HCT116 (cell line): ENCODE data around the gene SIL1. TPM values are rescaled to one million over a fixed set of nuclear protein-coding genes. Genes with fewer than 3 reads are reported as not detected.

Source experiments
- ATAC-seq: fragments of 200-7000 bp; cut with Tn5 transposase; 2 replicates; pipeline ENCODE4 v1.9.1; 2020; ENCODE audit warnings: mild to moderate bottlenecking, moderate library complexity
- BruUV-seq: library from RNA; stranded (reverse); fragments of 400-500 nt; replicated peaks from 2 replicates; lab custom pipeline; 2021; lab: Mats Ljungman, UMichigan
- CTCF ChIA-PET: fragments of 300-600 bp; sonication (Branson Sonifier 250); formaldehyde crosslinking; loops from one replicate; lab custom pipeline; 2021; ENCODE audit warnings: antibody characterized with exemption; lab: Charles Lee
- POLR2A ChIA-PET: fragments of 300-600, 350-600 bp; sonication (Branson Sonifier 250); formaldehyde crosslinking; loops from one replicate; lab custom pipeline; 2021; ENCODE audit warnings: antibody characterized with exemption; lab: Charles Lee
- RAD21 ChIA-PET, 2 experiments: fragments of 300-600 bp; sonication (Branson Sonifier 250); formaldehyde crosslinking; loops; one replicate each; lab custom pipeline; 2023; ENCODE audit warnings: low total read pairs in 2 of 2; ENCODE audit not compliant: uncharacterized antibody in 2 of 2, unreplicated experiment in 2 of 2, low non-redundant PET in 1 of 2; lab: Charles Lee
- DNase-seq: peaks from one replicate; pipeline ENCODE4 v3.0.0-alpha.2; 2010; ENCODE audit warnings: low read depth, low spot score
- H2AFZ ChIP-seq: fragments of 200-600 bp; shearing (Covaris generic), sonication (generic); 2 replicates; pipeline ENCODE4 v1.6.1; 2017; ENCODE audit warnings: low read depth, mixed run types, mixed read lengths, antibody characterized with exemption, low read length; ENCODE audit not compliant: poor library complexity, severe bottlenecking
- H3K27ac ChIP-seq: 2 replicates; pipeline ENCODE4 v1.5.1; 2012; ENCODE audit warnings: low read depth, low read length
- H3K27me3 ChIP-seq: fragments of 200-600 bp; sonication (generic); 2 replicates; pipeline ENCODE4 v1.6.1; 2016; ENCODE audit warnings: mixed run types, low read length, mixed read lengths; ENCODE audit not compliant: insufficient read depth
- H3K36me3 ChIP-seq, 2 experiments: fragments of 200-500 bp in 1 of 2; fragments of 200-600 bp in 1 of 2; sonication (Bioruptor generic) in 1 of 2; sonication (generic) in 1 of 2; 2 replicates each; pipeline versions ENCODE4 v1.5.1 to v1.6.1; 2014 to 2016; ENCODE audit warnings: low read length in 2 of 2, inconsistent platforms in 1 of 2, mixed read lengths in 1 of 2, mixed run types in 1 of 2; ENCODE audit not compliant: insufficient read depth in 2 of 2, control insufficient read depth in 1 of 2
- H3K4me1 ChIP-seq, 2 experiments: fragments of 200-600 bp in 1 of 2; sonication (generic) in 1 of 2; 2 replicates each; pipeline versions ENCODE4 v1.5.1 to v1.6.1; 2012 to 2017; ENCODE audit warnings: low read length in 2 of 2, inconsistent platforms in 1 of 2, mild to moderate bottlenecking in 1 of 2, mixed read lengths in 1 of 2, mixed run types in 1 of 2, moderate library complexity in 1 of 2; ENCODE audit not compliant: insufficient read depth in 2 of 2, control insufficient read depth in 1 of 2
- H3K4me2 ChIP-seq: fragments of 200-600 bp; sonication (generic); 2 replicates; pipeline ENCODE4 v1.6.1; 2017; ENCODE audit warnings: mixed run types, low read length, mixed read lengths
- H3K4me3 ChIP-seq, 2 experiments: fragments of 200-600 bp in 1 of 2; sonication (generic) in 1 of 2; replicated peaks in 1 of 2; 2 replicates each; pipeline ENCODE4 v1.5.1; 2011 to 2016; ENCODE audit warnings: low read length in 2 of 2, control low read depth in 1 of 2, low read depth in 1 of 2, mild to moderate bottlenecking in 1 of 2, mixed read lengths in 1 of 2, mixed run types in 1 of 2
- H3K79me2 ChIP-seq: fragments of 200-600 bp; sonication (generic); 2 replicates; pipeline ENCODE4 v1.6.1; 2017; ENCODE audit warnings: mild to moderate bottlenecking, mixed run types, low read length, moderate library complexity, mixed read lengths; ENCODE audit not compliant: insufficient read depth
- H3K9ac ChIP-seq: fragments of 200-600 bp; sonication (generic); 2 replicates; pipeline ENCODE4 v1.6.1; 2016; ENCODE audit warnings: low read length, mixed read lengths
- H3K9me2 ChIP-seq: fragments of 200-600 bp; sonication (generic), shearing (Covaris generic); 2 replicates; pipeline ENCODE4 v1.6.1; 2017; ENCODE audit warnings: mixed run types, mild to moderate bottlenecking, moderate library complexity; ENCODE audit not compliant: insufficient read depth
- H3K9me3 ChIP-seq, 2 experiments: fragments of 200-500 bp in 1 of 2; fragments of 200-600 bp in 1 of 2; sonication (Bioruptor generic) in 1 of 2; sonication (generic) in 1 of 2; 2 replicates each; pipeline ENCODE4 v1.6.1; 2014 to 2017; ENCODE audit warnings: low read length in 2 of 2, mixed read lengths in 2 of 2, inconsistent platforms in 1 of 2, low read depth in 1 of 2, mild to moderate bottlenecking in 1 of 2, mixed run types in 1 of 2, moderate library complexity in 1 of 2; ENCODE audit not compliant: control insufficient read depth in 1 of 2, insufficient read depth in 1 of 2
- H4K20me1 ChIP-seq: fragments of 200-600 bp; sonication (generic), shearing (Covaris generic); 2 replicates; pipeline ENCODE4 v1.6.1; 2017; ENCODE audit warnings: mixed run types, mild to moderate bottlenecking, moderate library complexity; ENCODE audit not compliant: insufficient read depth
- CBX3 ChIP-seq: IDR thresholded peaks from 2 replicates; pipeline ENCODE4 v1.6.1; 2012; ENCODE audit warnings: low read depth
- CEBPB ChIP-seq: IDR thresholded peaks from 2 replicates; pipeline ENCODE4 v1.6.1; 2012; ENCODE audit warnings: low read depth
- EGR1 ChIP-seq: IDR thresholded peaks from 2 replicates; pipeline ENCODE4 v1.6.1; 2012; ENCODE audit warnings: low read depth
- ELF1 ChIP-seq: IDR thresholded peaks from 2 replicates; pipeline ENCODE4 v1.6.1; 2012; ENCODE audit warnings: low read depth, borderline replicate concordance
- EZH2 ChIP-seq: fragments of 200-600 bp; sonication (generic); IDR thresholded peaks from 2 replicates; pipeline ENCODE4 v1.6.1; 2017; ENCODE audit warnings: antibody characterized with exemption, mixed run types
- EZH2phosphoT487 ChIP-seq: fragments of 200-600 bp; IDR thresholded peaks from 2 replicates; pipeline ENCODE4 v1.6.1; 2018; ENCODE audit warnings: antibody characterized with exemption, borderline replicate concordance
- JUND ChIP-seq: IDR thresholded peaks from 2 replicates; pipeline ENCODE4 v1.6.1; 2012
- POLR2A ChIP-seq: IDR thresholded peaks from 2 replicates; pipeline ENCODE4 v1.7.0; 2011; ENCODE audit warnings: borderline replicate concordance; ENCODE audit not compliant: insufficient read depth, insufficient read length; ENCODE audit errors: extremely low read depth
- POLR2AphosphoS5 ChIP-seq: IDR thresholded peaks from 2 replicates; pipeline ENCODE4 v1.6.1; 2011; ENCODE audit warnings: mild to moderate bottlenecking, low read depth, low read length, moderate library complexity
- RAD21 ChIP-seq: IDR thresholded peaks from 2 replicates; pipeline ENCODE4 v1.6.1; 2012; ENCODE audit warnings: low read depth, mild to moderate bottlenecking
- SIN3A ChIP-seq: IDR thresholded peaks from 2 replicates; pipeline ENCODE4 v1.6.1; 2012; ENCODE audit warnings: low read depth
- SP1 ChIP-seq: IDR thresholded peaks from 2 replicates; pipeline ENCODE4 v1.6.1; 2012; ENCODE audit warnings: low read depth
- SRF ChIP-seq: IDR thresholded peaks from 2 replicates; pipeline ENCODE4 v1.6.1; 2012; ENCODE audit warnings: low read depth
- TCF7L2 ChIP-seq: IDR thresholded peaks from 2 replicates; pipeline ENCODE4 v1.7.0; 2011; ENCODE audit warnings: borderline replicate concordance, inconsistent platforms; ENCODE audit not compliant: insufficient read depth, insufficient read length; ENCODE audit errors: extremely low read depth
- YY1 ChIP-seq: IDR thresholded peaks from 2 replicates; pipeline ENCODE4 v1.6.1; 2011; ENCODE audit warnings: low read length, low read depth, moderate library complexity, mild to moderate bottlenecking; ENCODE audit not compliant: insufficient replicate concordance; ENCODE audit errors: extremely low read depth
- ZFX ChIP-seq: fragments of 450-650 bp; IDR thresholded peaks from 2 replicates; pipeline ENCODE4 v1.6.1; 2017
- ZNF274 ChIP-seq: fragments of 200-500 bp; sonication (Bioruptor generic); IDR thresholded peaks from 2 replicates; pipeline ENCODE4 v1.6.1; 2014; ENCODE audit warnings: mild to moderate bottlenecking, low read depth, low read length, inconsistent platforms
- intact Hi-C: fragments of 100-400 bp; cut with micrococcal nuclease; formaldehyde crosslinking; loops from 2 replicates; pipeline ENCODE4 v1.10.0; 2022
- total RNA-seq: library from RNA; stranded (reverse); gene quantifications from one replicate; pipeline ENCODE4 v1.2.1, GENCODE V29; 2021; ENCODE audit not compliant: unreplicated experiment
- TF ChIP-seq, protein P1 (sequence below): IDR thresholded peaks from 2 replicates; pipeline ENCODE4 v1.6.1; 2012; ENCODE audit warnings: low read depth
- TF ChIP-seq, protein P2 (sequence below): IDR thresholded peaks from 2 replicates; pipeline ENCODE4 v1.6.1; 2011; ENCODE audit warnings: mild to moderate bottlenecking, low read length, moderate library complexity; ENCODE audit not compliant: insufficient replicate concordance; ENCODE audit errors: extremely low read depth
- TF ChIP-seq, protein P3 (sequence below): IDR thresholded peaks from 2 replicates; pipeline ENCODE4 v1.6.1; 2012

Gene SIL1
- total RNA-seq, 1 experiment from 2014 or later: 34.0 TPM

DNA sequence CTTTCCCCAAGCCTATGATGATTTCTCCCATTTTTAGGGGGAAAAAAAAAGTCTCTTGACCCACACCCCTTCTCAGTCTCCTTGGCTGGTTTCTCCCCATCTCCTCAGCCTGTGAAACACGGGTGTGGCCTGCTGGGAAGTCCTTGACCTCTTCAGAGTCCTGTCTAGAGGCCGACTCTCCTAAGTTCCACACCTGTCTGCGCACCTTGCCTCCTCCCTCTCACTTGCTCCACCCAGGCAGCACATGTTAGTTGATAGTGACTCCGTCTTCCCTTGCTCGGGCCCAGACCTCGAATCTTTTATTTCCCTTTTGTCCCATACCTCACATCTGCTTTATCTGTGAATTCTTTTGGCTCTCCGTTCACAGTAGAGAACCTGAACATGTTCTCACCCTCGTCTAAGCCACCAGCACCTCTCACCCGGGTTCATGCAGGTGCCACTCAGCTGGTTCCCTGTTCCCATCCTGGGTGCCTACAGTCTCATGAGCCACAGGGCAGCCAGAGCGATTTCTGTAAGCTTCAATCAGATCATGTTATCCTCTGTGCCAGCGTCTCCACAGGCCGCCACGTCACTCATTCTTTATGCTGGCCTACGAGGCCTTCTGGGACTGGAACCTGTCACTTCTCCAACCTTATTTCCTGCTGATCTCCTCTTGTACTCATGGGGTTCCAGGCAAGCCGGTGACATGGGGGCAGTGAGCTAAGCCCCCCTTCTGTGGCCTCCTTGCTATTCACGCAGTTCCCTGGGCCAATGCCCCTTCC is 271.3 kb downstream of the SIL1 start:
- ATAC-seq: no peak
- H3K27me3 ChIP-seq: no peaks in the 10 kb centered on the region
- H3K9me3 ChIP-seq: no peaks in the 10 kb centered on the region
- H3K4me1 ChIP-seq: no peaks in the 10 kb centered on the region
- BruUV-seq: no TSS peak
- TF ChIP-seq, protein P1, sequence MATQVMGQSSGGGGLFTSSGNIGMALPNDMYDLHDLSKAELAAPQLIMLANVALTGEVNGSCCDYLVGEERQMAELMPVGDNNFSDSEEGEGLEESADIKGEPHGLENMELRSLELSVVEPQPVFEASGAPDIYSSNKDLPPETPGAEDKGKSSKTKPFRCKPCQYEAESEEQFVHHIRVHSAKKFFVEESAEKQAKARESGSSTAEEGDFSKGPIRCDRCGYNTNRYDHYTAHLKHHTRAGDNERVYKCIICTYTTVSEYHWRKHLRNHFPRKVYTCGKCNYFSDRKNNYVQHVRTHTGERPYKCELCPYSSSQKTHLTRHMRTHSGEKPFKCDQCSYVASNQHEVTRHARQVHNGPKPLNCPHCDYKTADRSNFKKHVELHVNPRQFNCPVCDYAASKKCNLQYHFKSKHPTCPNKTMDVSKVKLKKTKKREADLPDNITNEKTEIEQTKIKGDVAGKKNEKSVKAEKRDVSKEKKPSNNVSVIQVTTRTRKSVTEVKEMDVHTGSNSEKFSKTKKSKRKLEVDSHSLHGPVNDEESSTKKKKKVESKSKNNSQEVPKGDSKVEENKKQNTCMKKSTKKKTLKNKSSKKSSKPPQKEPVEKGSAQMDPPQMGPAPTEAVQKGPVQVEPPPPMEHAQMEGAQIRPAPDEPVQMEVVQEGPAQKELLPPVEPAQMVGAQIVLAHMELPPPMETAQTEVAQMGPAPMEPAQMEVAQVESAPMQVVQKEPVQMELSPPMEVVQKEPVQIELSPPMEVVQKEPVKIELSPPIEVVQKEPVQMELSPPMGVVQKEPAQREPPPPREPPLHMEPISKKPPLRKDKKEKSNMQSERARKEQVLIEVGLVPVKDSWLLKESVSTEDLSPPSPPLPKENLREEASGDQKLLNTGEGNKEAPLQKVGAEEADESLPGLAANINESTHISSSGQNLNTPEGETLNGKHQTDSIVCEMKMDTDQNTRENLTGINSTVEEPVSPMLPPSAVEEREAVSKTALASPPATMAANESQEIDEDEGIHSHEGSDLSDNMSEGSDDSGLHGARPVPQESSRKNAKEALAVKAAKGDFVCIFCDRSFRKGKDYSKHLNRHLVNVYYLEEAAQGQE: no peak
- no peak for TF ChIP-seq EZH2phosphoT487
- no peak for TF ChIP-seq CBX3
- no peak for TF ChIP-seq POLR2AphosphoS5
- no peak for TF ChIP-seq EGR1
- no peak for TF ChIP-seq SP1
- TF ChIP-seq ELF1: no peak
- TF ChIP-seq, protein P2, sequence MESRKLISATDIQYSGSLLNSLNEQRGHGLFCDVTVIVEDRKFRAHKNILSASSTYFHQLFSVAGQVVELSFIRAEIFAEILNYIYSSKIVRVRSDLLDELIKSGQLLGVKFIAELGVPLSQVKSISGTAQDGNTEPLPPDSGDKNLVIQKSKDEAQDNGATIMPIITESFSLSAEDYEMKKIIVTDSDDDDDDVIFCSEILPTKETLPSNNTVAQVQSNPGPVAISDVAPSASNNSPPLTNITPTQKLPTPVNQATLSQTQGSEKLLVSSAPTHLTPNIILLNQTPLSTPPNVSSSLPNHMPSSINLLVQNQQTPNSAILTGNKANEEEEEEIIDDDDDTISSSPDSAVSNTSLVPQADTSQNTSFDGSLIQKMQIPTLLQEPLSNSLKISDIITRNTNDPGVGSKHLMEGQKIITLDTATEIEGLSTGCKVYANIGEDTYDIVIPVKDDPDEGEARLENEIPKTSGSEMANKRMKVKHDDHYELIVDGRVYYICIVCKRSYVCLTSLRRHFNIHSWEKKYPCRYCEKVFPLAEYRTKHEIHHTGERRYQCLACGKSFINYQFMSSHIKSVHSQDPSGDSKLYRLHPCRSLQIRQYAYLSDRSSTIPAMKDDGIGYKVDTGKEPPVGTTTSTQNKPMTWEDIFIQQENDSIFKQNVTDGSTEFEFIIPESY: no peak
- TF ChIP-seq RAD21: no peak
- TF ChIP-seq, protein P3, sequence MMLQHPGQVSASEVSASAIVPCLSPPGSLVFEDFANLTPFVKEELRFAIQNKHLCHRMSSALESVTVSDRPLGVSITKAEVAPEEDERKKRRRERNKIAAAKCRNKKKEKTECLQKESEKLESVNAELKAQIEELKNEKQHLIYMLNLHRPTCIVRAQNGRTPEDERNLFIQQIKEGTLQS: no peak
- no peak for TF ChIP-seq CEBPB
- no peak for TF ChIP-seq ZNF274
- no peak for TF ChIP-seq SIN3A
- TF ChIP-seq TCF7L2: no peak
- TF ChIP-seq EZH2: no peak
- no peak for TF ChIP-seq ZFX
- no peak for TF ChIP-seq YY1
- no peak for TF ChIP-seq SRF
- no peak for TF ChIP-seq JUND
- no peak for TF ChIP-seq POLR2A
- H3K4me3 ChIP-seq: no peak overlapping the region
- no peak overlapping the region for H3K4me2 ChIP-seq
- H3K79me2 ChIP-seq: no peaks in the 10 kb centered on the region
- ChIA-PET RAD21 (no interaction called here), POLR2A (no interaction called here), CTCF (no interaction called here)
- intact Hi-C loops: no loop called here
- no peak for DNase-seq
- H3K9ac ChIP-seq: no peak overlapping the region
- no peaks in the 10 kb centered on the region for H3K9me2 ChIP-seq
- H3K27ac ChIP-seq: no peak overlapping the region
- H4K20me1 ChIP-seq: no peaks in the 10 kb centered on the region; the same call in 1 of the 2 replicates
- no peak overlapping the region for H2AFZ ChIP-seq
- H3K36me3 ChIP-seq: peaks cover 25 to 40% of the 10 kb centered on the region in 2 experiments
